ENCODE data around the gene ZNF490.
"Not testable (repeated sequence)": the region's sequence is repeated elsewhere in the genome, so short reads cannot be mapped to it uniquely, and the experiment has no call there.

DNA sequence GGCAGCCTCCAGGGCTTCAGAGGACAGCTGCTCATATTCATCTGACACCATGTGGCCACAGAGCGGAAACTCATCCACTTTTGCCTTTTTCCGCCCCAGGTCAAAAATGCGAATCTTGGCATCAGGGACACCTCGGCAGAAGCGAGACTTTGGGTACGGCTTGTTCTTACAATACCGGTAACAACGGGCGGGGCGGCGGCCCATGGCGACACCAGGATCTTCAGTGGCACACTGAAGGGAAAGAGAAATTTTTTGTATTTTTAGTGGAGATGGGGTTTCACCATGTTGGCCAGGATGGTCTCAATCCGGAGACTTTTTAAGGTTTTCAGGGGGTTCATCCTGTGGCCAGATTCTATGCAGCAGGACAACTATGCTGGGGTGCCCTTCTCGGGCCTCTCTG is 33.1 kb upstream of the ZNF490 start:
- TF ChIP-seq, protein P1, sequence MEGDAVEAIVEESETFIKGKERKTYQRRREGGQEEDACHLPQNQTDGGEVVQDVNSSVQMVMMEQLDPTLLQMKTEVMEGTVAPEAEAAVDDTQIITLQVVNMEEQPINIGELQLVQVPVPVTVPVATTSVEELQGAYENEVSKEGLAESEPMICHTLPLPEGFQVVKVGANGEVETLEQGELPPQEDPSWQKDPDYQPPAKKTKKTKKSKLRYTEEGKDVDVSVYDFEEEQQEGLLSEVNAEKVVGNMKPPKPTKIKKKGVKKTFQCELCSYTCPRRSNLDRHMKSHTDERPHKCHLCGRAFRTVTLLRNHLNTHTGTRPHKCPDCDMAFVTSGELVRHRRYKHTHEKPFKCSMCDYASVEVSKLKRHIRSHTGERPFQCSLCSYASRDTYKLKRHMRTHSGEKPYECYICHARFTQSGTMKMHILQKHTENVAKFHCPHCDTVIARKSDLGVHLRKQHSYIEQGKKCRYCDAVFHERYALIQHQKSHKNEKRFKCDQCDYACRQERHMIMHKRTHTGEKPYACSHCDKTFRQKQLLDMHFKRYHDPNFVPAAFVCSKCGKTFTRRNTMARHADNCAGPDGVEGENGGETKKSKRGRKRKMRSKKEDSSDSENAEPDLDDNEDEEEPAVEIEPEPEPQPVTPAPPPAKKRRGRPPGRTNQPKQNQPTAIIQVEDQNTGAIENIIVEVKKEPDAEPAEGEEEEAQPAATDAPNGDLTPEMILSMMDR (IDR thresholded peaks at IDR 0.05): not testable (repeated sequence)
- TF ChIP-seq POLR2A, EP300 (IDR thresholded peaks at IDR 0.05): not testable (repeated sequence)

All from stomach (tissue), 4 donors.